HFFc6 (cell line): ENCODE measurements around the gene NUFIP2. TPM values are rescaled to one million over a fixed set of nuclear protein-coding genes. Genes with fewer than 3 reads are reported as not detected.

Experiments used
- DNase-seq: peaks from one replicate; pipeline ENCODE4 v3.0.0-alpha.2; 2018
- H3K27ac Mint-ChIP-seq: 2 replicates; pipeline ENCODE4 v1.8.0; 2020; ENCODE audit warnings: mild to moderate bottlenecking, mixed read lengths
- H3K27me3 Mint-ChIP-seq: 2 replicates; pipeline ENCODE4 v1.8.0; 2021; ENCODE audit warnings: mild to moderate bottlenecking, moderate library complexity, mixed read lengths; ENCODE audit not compliant: insufficient read depth
- H3K36me3 Mint-ChIP-seq: 2 replicates; pipeline ENCODE4 v1.8.0; 2021; ENCODE audit warnings: low read depth, mixed read lengths
- H3K4me1 Mint-ChIP-seq: 2 replicates; pipeline ENCODE4 v1.8.0; 2020; ENCODE audit warnings: low read depth, mixed read lengths
- H3K4me3 Mint-ChIP-seq: 2 replicates; pipeline ENCODE4 v1.8.0; 2020; ENCODE audit warnings: mild to moderate bottlenecking, moderate library complexity, mixed read lengths
- H3K9me3 Mint-ChIP-seq: 2 replicates; pipeline ENCODE4 v1.8.0; 2020; ENCODE audit warnings: mild to moderate bottlenecking, mixed read lengths
- total RNA-seq, 6 experiments: library from RNA; stranded (reverse); fragmentation: NEBNext Ultra II Directional; extraction: Animal tissue kit (Norgen Biotek cat#: 25700); gene quantifications; 2 replicates in 1 of 6; 3 replicates in 5 of 6; pipeline ENCODE4 v1.2.3, GENCODE V29; 2021
- TF ChIP-seq, protein P1 (sequence below): fragments of 200-600 bp; sonication (generic); IDR thresholded peaks from 2 replicates; pipeline ENCODE4 v1.5.0; 2021; ENCODE audit warnings: antibody characterized with exemption, mild to moderate bottlenecking

Gene NUFIP2
- total RNA-seq, 6 experiments from 2014 or later, result 43.8 to 51.8 (median 49.9) TPM

DNA sequence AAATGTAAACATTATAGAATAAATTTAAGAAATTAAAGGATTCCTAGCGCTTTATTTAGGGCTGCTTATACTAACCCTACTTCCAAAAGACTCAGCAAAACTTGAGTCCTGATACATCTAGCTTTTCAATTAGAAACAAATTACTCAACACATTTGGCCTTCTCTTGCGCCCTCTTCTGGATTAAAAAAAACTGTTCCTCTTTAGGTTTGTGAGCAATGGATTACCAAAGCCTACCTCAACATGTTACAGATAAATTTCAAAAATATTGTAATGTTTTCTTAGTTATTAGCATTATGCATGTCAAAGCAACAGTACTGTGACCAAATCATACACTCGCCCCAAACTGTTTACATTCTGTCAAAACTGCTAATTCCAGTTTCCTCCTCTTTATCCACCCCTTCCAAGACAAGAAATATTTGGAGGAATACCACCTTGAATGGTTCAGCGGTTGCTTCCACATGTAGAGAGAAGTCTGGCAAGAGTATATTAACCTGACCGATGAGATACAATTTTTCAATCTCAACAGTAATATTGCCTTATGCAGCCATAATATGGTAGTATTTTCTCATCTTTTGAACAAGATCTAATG, 2.7 kb downstream of the NUFIP2 start:
- peak overlapping the region; percentile 85 for H3K27ac Mint-ChIP-seq
- H3K9me3 Mint-ChIP-seq, result peaks cover 4% of the 10 kb centered on the region; the same call in 1 of the 2 replicates
- peak overlapping the region; percentile 95 for H3K4me3 Mint-ChIP-seq
- DNase-seq, result peak; percentile 68
- peaks cover 50% of the 10 kb centered on the region for H3K36me3 Mint-ChIP-seq
- H3K27me3 Mint-ChIP-seq, result peaks cover 9% of the 10 kb centered on the region
- TF ChIP-seq, protein P1, sequence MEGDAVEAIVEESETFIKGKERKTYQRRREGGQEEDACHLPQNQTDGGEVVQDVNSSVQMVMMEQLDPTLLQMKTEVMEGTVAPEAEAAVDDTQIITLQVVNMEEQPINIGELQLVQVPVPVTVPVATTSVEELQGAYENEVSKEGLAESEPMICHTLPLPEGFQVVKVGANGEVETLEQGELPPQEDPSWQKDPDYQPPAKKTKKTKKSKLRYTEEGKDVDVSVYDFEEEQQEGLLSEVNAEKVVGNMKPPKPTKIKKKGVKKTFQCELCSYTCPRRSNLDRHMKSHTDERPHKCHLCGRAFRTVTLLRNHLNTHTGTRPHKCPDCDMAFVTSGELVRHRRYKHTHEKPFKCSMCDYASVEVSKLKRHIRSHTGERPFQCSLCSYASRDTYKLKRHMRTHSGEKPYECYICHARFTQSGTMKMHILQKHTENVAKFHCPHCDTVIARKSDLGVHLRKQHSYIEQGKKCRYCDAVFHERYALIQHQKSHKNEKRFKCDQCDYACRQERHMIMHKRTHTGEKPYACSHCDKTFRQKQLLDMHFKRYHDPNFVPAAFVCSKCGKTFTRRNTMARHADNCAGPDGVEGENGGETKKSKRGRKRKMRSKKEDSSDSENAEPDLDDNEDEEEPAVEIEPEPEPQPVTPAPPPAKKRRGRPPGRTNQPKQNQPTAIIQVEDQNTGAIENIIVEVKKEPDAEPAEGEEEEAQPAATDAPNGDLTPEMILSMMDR, result peak; percentile 86
- H3K4me1 Mint-ChIP-seq, result peaks cover 63% of the 10 kb centered on the region

DNA sequence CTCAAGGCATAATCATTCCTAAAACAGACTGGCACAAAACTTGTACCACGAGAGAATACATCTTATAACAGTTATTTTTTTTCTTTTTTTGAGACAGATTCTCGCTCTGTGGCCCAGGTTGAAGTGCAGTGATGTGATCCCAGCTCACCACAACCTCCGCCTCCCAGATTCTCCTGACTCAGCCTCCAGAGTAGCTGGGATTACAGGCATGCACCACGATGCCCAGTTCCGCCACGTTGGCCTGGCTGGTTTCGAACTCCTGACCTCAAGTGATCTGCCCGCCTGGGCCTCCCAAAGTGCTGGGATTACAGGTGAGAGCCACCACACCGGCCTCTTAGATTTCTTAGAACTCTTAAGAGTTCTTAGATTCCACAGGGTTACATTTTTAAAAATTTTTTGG, 4.1 kb downstream of the NUFIP2 start:
- TF ChIP-seq, protein P1, result no peak
- Mint-ChIP-seq H3K27me3 (peaks cover 9% of the 10 kb centered on the region), H3K4me1 (peaks cover 66% of the 10 kb centered on the region), H3K4me3 (peak overlapping the region; percentile 95), H3K27ac (peak overlapping the region; percentile 68), H3K36me3 (peaks cover 52% of the 10 kb centered on the region), H3K9me3 (peaks cover 4% of the 10 kb centered on the region; the same call in 1 of the 2 replicates)
- DNase-seq, result no peak

DNA sequence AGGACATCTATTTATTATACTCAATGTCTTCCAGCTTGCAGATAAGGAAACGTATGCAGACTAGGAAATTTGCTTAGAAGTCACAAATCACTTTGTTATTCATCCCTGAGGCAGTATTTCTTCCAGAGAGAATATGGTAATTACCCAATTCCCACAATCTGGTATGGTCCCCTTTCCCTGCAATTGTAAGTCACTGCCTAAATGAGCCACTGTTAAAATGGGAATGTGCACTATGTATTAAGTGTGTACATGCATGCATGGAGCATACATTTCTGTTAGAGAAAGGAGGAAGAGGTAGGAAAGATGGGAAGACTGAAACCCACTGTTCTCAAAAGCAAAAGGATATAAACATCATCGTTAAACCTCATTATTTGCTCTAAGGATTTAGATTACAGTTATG, 10.0 kb downstream of the NUFIP2 start:
- Mint-ChIP-seq H3K27ac (peak overlapping the region; percentile 16; the same call in 1 of the 2 replicates), H3K27me3 (no peaks in the 10 kb centered on the region), H3K36me3 (peaks cover 52% of the 10 kb centered on the region), H3K4me1 (peaks cover 47% of the 10 kb centered on the region), H3K4me3 (peak overlapping the region; percentile 33), H3K9me3 (no peaks in the 10 kb centered on the region)
- no peak for DNase-seq
- TF ChIP-seq, protein P1, result no peak

DNA sequence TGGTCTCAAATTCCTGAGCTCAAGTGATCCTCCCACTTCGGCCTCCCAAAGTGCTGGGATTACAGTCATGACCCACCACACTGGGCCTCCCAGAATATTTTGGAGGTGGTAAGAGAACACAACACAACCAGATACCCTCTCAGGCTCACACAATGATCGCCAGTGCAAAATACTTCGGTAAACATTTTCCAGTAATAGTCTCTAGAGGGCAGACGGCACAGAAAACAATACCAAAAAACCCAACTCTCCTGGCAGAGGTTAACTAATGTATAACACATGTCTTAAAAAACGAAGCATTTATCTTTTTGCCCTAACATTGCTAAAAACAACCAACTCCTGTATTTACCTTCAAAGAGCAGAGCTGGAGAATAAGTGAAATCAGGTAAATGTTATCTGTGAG, 10.5 kb downstream of the NUFIP2 start:
- Mint-ChIP-seq H3K9me3 (no peaks in the 10 kb centered on the region), H3K27me3 (no peaks in the 10 kb centered on the region), H3K4me1 (peaks cover 42% of the 10 kb centered on the region), H3K4me3 (peak overlapping the region; percentile 33), H3K36me3 (peaks cover 53% of the 10 kb centered on the region), H3K27ac (no peak overlapping the region; the same call in 1 of the 2 replicates)
- TF ChIP-seq, protein P1, result peak; percentile 38; the same call in 1 of the 2 replicates
- DNase-seq, result no peak

DNA sequence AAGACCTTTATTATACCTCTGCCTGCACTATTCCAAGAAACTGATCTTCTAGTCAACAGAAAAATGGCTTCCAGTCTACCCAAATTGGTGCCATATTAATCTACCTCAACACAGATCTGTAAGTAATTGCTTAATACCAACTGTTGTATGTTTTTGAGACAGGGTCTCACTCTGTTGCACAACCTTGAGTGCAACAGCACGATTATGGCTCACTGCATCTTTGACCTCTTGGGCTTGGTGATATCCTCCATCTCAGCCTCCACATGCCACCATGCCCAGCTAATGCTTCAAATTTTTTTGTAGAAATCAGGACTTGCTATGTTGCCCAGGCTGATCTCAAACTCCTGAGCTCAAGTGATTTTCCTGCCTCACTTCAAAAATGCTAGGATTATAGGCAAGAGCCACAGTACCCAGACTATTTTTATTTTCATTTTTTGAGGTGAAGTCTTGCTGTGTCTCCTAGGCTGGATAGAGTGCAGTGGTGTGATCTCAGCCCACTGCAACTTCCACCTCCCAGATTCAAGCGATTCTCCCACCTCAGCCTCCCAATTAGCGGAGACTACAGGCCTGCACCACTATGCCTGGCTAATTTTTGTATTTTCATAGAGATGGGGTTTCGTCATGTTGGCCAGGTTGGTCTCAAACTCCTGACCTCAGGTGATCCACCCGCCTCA, 14.4 kb downstream of the NUFIP2 start:
- Mint-ChIP-seq H3K4me3 (peak overlapping the region; percentile 17; the same call in 1 of the 2 replicates), H3K4me1 (peaks cover 34% of the 10 kb centered on the region), H3K27me3 (peaks cover 2% of the 10 kb centered on the region; the same call in 1 of the 2 replicates), H3K27ac (no peak overlapping the region; the same call in 1 of the 2 replicates), H3K36me3 (peaks cover 50% of the 10 kb centered on the region), H3K9me3 (no peaks in the 10 kb centered on the region)
- TF ChIP-seq, protein P1, result no peak
- DNase-seq, result no peak
